ENCODE measurements around the gene CARNS1. TPM values are rescaled to one million over a fixed set of nuclear protein-coding genes. Genes with fewer than 3 reads are reported as not detected.

Gene CARNS1
- total and polyA plus RNA-seq, 2 of the 8 experiments (the other 6 are each of a cell fraction or from before 2014, with no cell fraction given): 0.82 to 1.1 TPM

GRCh38 chr11:67412495-67413179 lies 2.8 kb upstream of the CARNS1 start:
- no peak overlapping the region for H3K14ac ChIP-seq (ENCODE audit: insufficient read length)
- H4K20me1 ChIP-seq (replicated peaks in 1 of 2; ENCODE audit: control insufficient read depth in 1 of 2, insufficient read depth in 2 of 2, low read length in 2 of 2): no peaks in the 10 kb centered on the region
- H3K4me3 ChIP-seq (ENCODE audit: extremely low read depth in 1 of 4, insufficient read depth in 2 of 4, low read depth in 3 of 4, low read length in 4 of 4): no peak overlapping the region
- H2BK120ac ChIP-seq (replicated peaks; ENCODE audit: low read depth, low read length): no peak overlapping the region
- no peak overlapping the region for H3K9ac ChIP-seq (replicated peaks in 1 of 4; ENCODE audit: extremely low read depth in 1 of 4, low read depth in 3 of 4, low read length in 3 of 4)
- H4K5ac ChIP-seq (ENCODE audit: insufficient read length, low read depth, low read length): no peak overlapping the region
- H3K27me3 ChIP-seq (replicated peaks in 1 of 4; ENCODE audit: control insufficient read depth in 3 of 4, extremely low read depth in 1 of 4, insufficient read depth in 3 of 4, low read length in 3 of 4): peaks cover 0 to 16% (median 5%) of the 10 kb centered on the region in 4 experiments; a peak in 4 of 7 replicates
- no peak overlapping the region for H2AK5ac ChIP-seq (ENCODE audit: low read depth, low read length)
- no peaks in the 10 kb centered on the region for H3K79me1 ChIP-seq (ENCODE audit: low read depth, low read length)
- peak overlapping the region; percentile 36; the same call in 1 of the 2 replicates for H4K8ac ChIP-seq (ENCODE audit: extremely low read depth, insufficient read depth, low read length)
- DNase-seq (ENCODE audit: low read depth in 1 of 2, low spot score in 2 of 2) (no peak), FAIRE-seq (no peak)
- no peak overlapping the region for H3K27ac ChIP-seq (ENCODE audit: low read depth, low read length)
- H3K4ac ChIP-seq (replicated peaks; ENCODE audit: insufficient read length, low read depth, low read length): no peak overlapping the region
- no peaks in the 10 kb centered on the region for H3K79me2 ChIP-seq (ENCODE audit: control insufficient read depth in 1 of 2, insufficient read depth in 2 of 2, low read length in 2 of 2)
- CTCF ChIA-PET (ENCODE audit: partially characterized antibody): interaction anchor here (1.0 to 2.5 kb wide), 7 partner anchors 11 to 67 kb away, joined by 3 to 7 read pairs (median 4); partner anchors contain the start of genes PPP1CA, RAD9A and TMEM134
- no peak overlapping the region for H2BK12ac ChIP-seq (ENCODE audit: low read depth, low read length)
- H2BK15ac ChIP-seq (ENCODE audit: low read length): no peak overlapping the region; the same call in 1 of the 2 replicates
- H4K91ac ChIP-seq (replicated peaks; ENCODE audit: insufficient read length, low read length): no peak overlapping the region
- H2BK5ac ChIP-seq (ENCODE audit: low read depth, low read length): no peak overlapping the region
- no peak overlapping the region for H3K23ac ChIP-seq (ENCODE audit: insufficient read length)
- peaks cover 4 to 22% (median 15%) of the 10 kb centered on the region in 4 experiments for H3K4me1 ChIP-seq (replicated peaks in 1 of 4; ENCODE audit: control insufficient read depth in 3 of 4, insufficient read depth in 4 of 4, low read length in 3 of 4)
- no peak overlapping the region for H3K4me2 ChIP-seq (ENCODE audit: insufficient read depth in 1 of 2, low read depth in 2 of 2, low read length in 2 of 2)
- no peaks in the 10 kb centered on the region for H3K9me3 ChIP-seq (ENCODE audit: insufficient read depth in 2 of 2, low read depth in 1 of 2, low read length in 1 of 2)
- H3K23me2 ChIP-seq (ENCODE audit: low read depth, low read length): 0 out of 2 replicates have a peak, but pooled peaks cover 3% of the 10 kb centered on the region
- 84% methylated on average over 9 of the region's 9 CpGs; no CpG with 5 or more reads in 1 of the 2 experiments for WGBS, 2 experiments (ENCODE audit: extremely low coverage in 1 of 2, insufficient coverage in 1 of 2, insufficient read length in 1 of 2, insufficient replicate concordance in 2 of 2, low coverage in 1 of 2, low lambda C conversion rate in 2 of 2, missing lambda C conversion rate in 1 of 2)
- H3K36me3 ChIP-seq (ENCODE audit: control insufficient read depth in 2 of 4, insufficient read depth in 4 of 4, low read length in 3 of 4): no peaks in the 10 kb centered on the region
- no peak overlapping the region for H2AFZ ChIP-seq (ENCODE audit: low read length)
- no peak overlapping the region for H3K56ac ChIP-seq (replicated peaks; ENCODE audit: insufficient read length, low read depth, low read length)
- POLR2A ChIA-PET (ENCODE audit: partially characterized antibody): interaction anchor here (0.8 to 3.1 kb wide), 9 partner anchors 8 to 171 kb away, joined by 3 to 11 read pairs (median 4); partner anchors contain the start of genes GSTP1, RAD9A, RPS6KB2 and TBC1D10C
- TF ChIP-seq, protein P1, sequence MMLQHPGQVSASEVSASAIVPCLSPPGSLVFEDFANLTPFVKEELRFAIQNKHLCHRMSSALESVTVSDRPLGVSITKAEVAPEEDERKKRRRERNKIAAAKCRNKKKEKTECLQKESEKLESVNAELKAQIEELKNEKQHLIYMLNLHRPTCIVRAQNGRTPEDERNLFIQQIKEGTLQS (IDR thresholded peaks at IDR 0.05; ENCODE audit: insufficient read depth, low read depth, low read length): no peak
- TF ChIP-seq TCF12 (IDR thresholded peaks at IDR 0.05; ENCODE audit: low read depth, low read length): no peak
- TF ChIP-seq JUN (IDR thresholded peaks at IDR 0.05; ENCODE audit: low read depth, low read length): no peak
- TF ChIP-seq PHF8 (conservative IDR thresholded peaks at IDR 0.05; ENCODE audit: low read depth, low read length): no peak
- TF ChIP-seq SRF (IDR thresholded peaks at IDR 0.05; ENCODE audit: low read depth, low read length): no peak
- TF ChIP-seq JUND (IDR thresholded peaks at IDR 0.05; ENCODE audit: low read length): no peak
- no peak overlapping the region; the same call in 1 of the 2 replicates for H3K18ac ChIP-seq (ENCODE audit: extremely low read depth, low read length)
- no peak overlapping the region for H2BK20ac ChIP-seq (ENCODE audit: low read length)
